Activated CD4-positive, alpha-beta T cell treated with anti-CD3 and anti-CD28 coated beads for 24 hours (primary cell): ENCODE results near the gene PALB2.
"Not testable (repeated sequence)": the region's sequence is repeated elsewhere in the genome, so short reads cannot be mapped to it uniquely, and the experiment has no call there.

Experiments
- DNase-seq, 2 donors: peaks; one replicate each; pipeline ENCODE4 v3.0.0-alpha.2; 2020; ENCODE audit warnings: low read depth in 2 of 2

The PALB2 gene

GRCh38 chr16:23642246-23642774, 1.2 kb upstream of the PALB2 start:
- DNase-seq, result no peak

- DNase-seq, result no peak
Measured at GRCh38 chr16:23640615-23640930, 537 bp downstream of the PALB2 start.

- no peak for DNase-seq
Measured at GRCh38 chr16:23635958-23636357, 5.2 kb downstream of the PALB2 start.

- DNase-seq, result no peak
Measured at GRCh38 chr16:23634461-23635036, 6.6 kb downstream of the PALB2 start.

- not testable (repeated sequence) for DNase-seq
Measured at GRCh38 chr16:23631874-23632273, 9.2 kb downstream of the PALB2 start.

GRCh38 chr16:23629516-23629915, 11.6 kb downstream of the PALB2 start:
- no peak for DNase-seq

- no peak for DNase-seq
Measured at GRCh38 chr16:23624092-23624491, 17.0 kb downstream of the PALB2 start.

- no peak for DNase-seq
Measured at GRCh38 chr16:23615805-23616204, 25.3 kb downstream of the PALB2 start.

GRCh38 chr16:23611936-23612335, 29.2 kb downstream of the PALB2 start:
- no peak for DNase-seq

- DNase-seq, result not testable (repeated sequence)
Measured at GRCh38 chr16:23610905-23611304, 30.2 kb downstream of the PALB2 start.

- DNase-seq, result no peak
Measured at GRCh38 chr16:23609929-23610328, 31.2 kb downstream of the PALB2 start.

GRCh38 chr16:23608194-23608593, 32.9 kb downstream of the PALB2 start:
- no peak for DNase-seq

GRCh38 chr16:23607726-23608125, 33.4 kb downstream of the PALB2 start:
- no peak for DNase-seq

- DNase-seq, result no peak
Measured at GRCh38 chr16:23597003-23597756, 43.9 kb downstream of the PALB2 start.

GRCh38 chr16:23595951-23596720, 45.0 kb downstream of the PALB2 start, which contains the start of gene NDUFAB1:
Gene NDUFAB1 (minus strand): TSS chr16:23596316. CDS start chr16:23596290, 26 bp downstream.
- peak; percentile 87 to 91 for DNase-seq

GRCh38 chr16:23595246-23595950, 45.7 kb downstream of the PALB2 start:
- no peak for DNase-seq

- no peak for DNase-seq
Measured at GRCh38 chr16:23594186-23594585, 46.9 kb downstream of the PALB2 start.

- no peak for DNase-seq
Measured at GRCh38 chr16:23590181-23590580, 50.9 kb downstream of the PALB2 start.

GRCh38 chr16:23587726-23588125, 53.4 kb downstream of the PALB2 start:
- no peak for DNase-seq

GRCh38 chr16:23584186-23585076, 56.7 kb downstream of the PALB2 start:
- no peak for DNase-seq

- not testable (repeated sequence) for DNase-seq
Measured at GRCh38 chr16:23583271-23583670, 57.8 kb downstream of the PALB2 start.
